H1 (cell line): ENCODE data around the gene RXFP4. TPM values are rescaled to one million over a fixed set of nuclear protein-coding genes. Genes with fewer than 3 reads are reported as not detected.

ENCODE experiments used
- CTCF ChIA-PET: fragments of 300-600 bp; sonication (Branson Sonifier 250); formaldehyde crosslinking; loops from one replicate; lab custom pipeline; 2021; ENCODE audit not compliant: partially characterized antibody; lab: Charles Lee
- POLR2A ChIA-PET: fragments of 300-600 bp; sonication (Branson Sonifier 250); formaldehyde crosslinking; loops from one replicate; lab custom pipeline; 2021; ENCODE audit warnings: inconsistent platforms; ENCODE audit not compliant: partially characterized antibody; lab: Charles Lee
- DNase-seq, 2 experiments: peaks; one replicate each; pipeline versions ENCODE4 v3.0.0 to v3.0.0-alpha.2; 2010 to 2022; ENCODE audit warnings: low spot score in 2 of 2, low read depth in 1 of 2, mixed read lengths in 1 of 2
- FAIRE-seq: peaks from 2 replicates; lab custom pipeline; 2011; peaks lifted over from hg19 to GRCh38; lab: Jason Lieb, UNC
- H2AFZ ChIP-seq: 2 replicates; pipeline ENCODE4 v1.8.1; 2012; ENCODE audit warnings: low read length, inconsistent platforms
- H2AK5ac ChIP-seq: 2 replicates; pipeline ENCODE4 v1.6.1; 2013; ENCODE audit warnings: low read depth, low read length
- H2BK120ac ChIP-seq: replicated peaks from 2 replicates; pipeline ENCODE3; 2013; ENCODE audit warnings: low read depth, low read length, inconsistent platforms
- H2BK12ac ChIP-seq: 2 replicates; pipeline ENCODE4 v1.6.1; 2013; ENCODE audit warnings: low read depth, low read length
- H2BK15ac ChIP-seq: 2 replicates; pipeline ENCODE4 v1.6.1; 2013; ENCODE audit warnings: low read length
- H2BK20ac ChIP-seq: 2 replicates; pipeline ENCODE4 v1.6.1; 2013; ENCODE audit warnings: low read length
- H2BK5ac ChIP-seq: 2 replicates; pipeline ENCODE4 v1.6.1; 2013; ENCODE audit warnings: low read depth, low read length
- H3K14ac ChIP-seq: 2 replicates; pipeline ENCODE4 v1.6.1; 2013; ENCODE audit warnings: inconsistent platforms; ENCODE audit not compliant: insufficient read length
- H3K18ac ChIP-seq: 2 replicates; pipeline ENCODE4 v1.6.1; 2013; ENCODE audit warnings: low read length; ENCODE audit errors: extremely low read depth
- H3K23ac ChIP-seq: 2 replicates; pipeline ENCODE4 v1.6.1; 2013; ENCODE audit warnings: inconsistent platforms; ENCODE audit not compliant: insufficient read length
- H3K23me2 ChIP-seq: 2 replicates; pipeline ENCODE4 v1.6.1; 2013; ENCODE audit warnings: low read depth, low read length
- H3K27ac ChIP-seq: 2 replicates; pipeline ENCODE4 v1.6.1; 2011; ENCODE audit warnings: low read depth, low read length, inconsistent platforms
- H3K27me3 ChIP-seq, 4 experiments: replicated peaks in 1 of 4; 1 replicate in 1 of 4; 2 replicates in 3 of 4; pipeline versions ENCODE4 v1.6.1 to v1.8.1; 2011 to 2013; ENCODE audit warnings: low read length in 3 of 4, mild to moderate bottlenecking in 3 of 4, inconsistent platforms in 2 of 4, mixed read lengths in 2 of 4, moderate library complexity in 1 of 4; ENCODE audit not compliant: control insufficient read depth in 3 of 4, insufficient read depth in 3 of 4; ENCODE audit errors: extremely low read depth in 1 of 4
- H3K36me3 ChIP-seq, 4 experiments: 2 replicates each; pipeline versions ENCODE4 v1.6.1 to v1.8.1; 2011 to 2013; ENCODE audit warnings: mild to moderate bottlenecking in 4 of 4, low read length in 3 of 4, moderate library complexity in 2 of 4, control low read depth in 1 of 4, inconsistent platforms in 1 of 4; ENCODE audit not compliant: insufficient read depth in 4 of 4, control insufficient read depth in 2 of 4
- H3K4ac ChIP-seq: replicated peaks from 2 replicates; pipeline ENCODE3; 2013; ENCODE audit warnings: low read length, low read depth, mixed read lengths, inconsistent platforms; ENCODE audit not compliant: insufficient read length
- H3K4me1 ChIP-seq, 4 experiments: replicated peaks in 1 of 4; 1 replicate in 1 of 4; 2 replicates in 3 of 4; pipeline versions ENCODE4 v1.6.1 to v1.8.1; 2011 to 2013; ENCODE audit warnings: low read length in 3 of 4, inconsistent platforms in 2 of 4, mixed read lengths in 1 of 4; ENCODE audit not compliant: insufficient read depth in 4 of 4, control insufficient read depth in 3 of 4
- H3K4me2 ChIP-seq, 2 experiments: 2 replicates each; pipeline versions ENCODE4 v1.6.1 to v1.8.1; 2011 to 2013; ENCODE audit warnings: low read depth in 2 of 2, low read length in 2 of 2, control low read depth in 1 of 2, inconsistent platforms in 1 of 2, mild to moderate bottlenecking in 1 of 2; ENCODE audit not compliant: insufficient read depth in 1 of 2
- H3K4me3 ChIP-seq, 4 experiments: fragments of 200-600, 300-600 bp in 1 of 4; sonication (generic), shearing (Covaris generic), sonication (Bioruptor Twin) in 1 of 4; 2 replicates each; pipeline versions ENCODE4 v1.5.1 to v1.8.1; 2011 to 2016; ENCODE audit warnings: low read length in 4 of 4, low read depth in 3 of 4, control low read depth in 2 of 4, inconsistent platforms in 2 of 4, mild to moderate bottlenecking in 2 of 4, mixed read lengths in 1 of 4, moderate library complexity in 1 of 4; ENCODE audit not compliant: insufficient read depth in 2 of 4; ENCODE audit errors: extremely low read depth in 1 of 4
- H3K56ac ChIP-seq: replicated peaks from 2 replicates; pipeline ENCODE3; 2013; ENCODE audit warnings: low read depth, mild to moderate bottlenecking, mixed read lengths, low read length, inconsistent platforms; ENCODE audit not compliant: insufficient read length
- H3K79me1 ChIP-seq: 2 replicates; pipeline ENCODE4 v1.6.1; 2013; ENCODE audit warnings: low read depth, low read length, control low read depth
- H3K79me2 ChIP-seq, 2 experiments: 2 replicates each; pipeline versions ENCODE4 v1.6.1 to v1.8.1; 2012 to 2013; ENCODE audit warnings: low read length in 2 of 2, mild to moderate bottlenecking in 2 of 2, inconsistent platforms in 1 of 2; ENCODE audit not compliant: insufficient read depth in 2 of 2, control insufficient read depth in 1 of 2
- H3K9ac ChIP-seq, 4 experiments: replicated peaks in 1 of 4; 1 replicate in 1 of 4; 2 replicates in 3 of 4; pipeline versions ENCODE4 v1.6.1 to v1.8.1; 2011 to 2013; ENCODE audit warnings: low read depth in 3 of 4, low read length in 3 of 4, control low read depth in 2 of 4, mild to moderate bottlenecking in 2 of 4, moderate library complexity in 2 of 4, inconsistent platforms in 1 of 4; ENCODE audit errors: extremely low read depth in 1 of 4
- H3K9me3 ChIP-seq, 2 experiments: 2 replicates each; pipeline versions ENCODE4 v1.6.1 to v1.8.1; 2012 to 2013; ENCODE audit warnings: mild to moderate bottlenecking in 2 of 2, moderate library complexity in 2 of 2, control low read depth in 1 of 2, inconsistent platforms in 1 of 2, low read depth in 1 of 2, low read length in 1 of 2, mixed read lengths in 1 of 2; ENCODE audit not compliant: insufficient read depth in 2 of 2
- H4K20me1 ChIP-seq, 2 experiments: replicated peaks in 1 of 2; 2 replicates each; pipeline versions ENCODE3 to v1.8.1; 2011 to 2013; ENCODE audit warnings: inconsistent platforms in 2 of 2, low read length in 2 of 2, mild to moderate bottlenecking in 1 of 2; ENCODE audit not compliant: insufficient read depth in 2 of 2, control insufficient read depth in 1 of 2
- H4K5ac ChIP-seq: 2 replicates; pipeline ENCODE4 v1.6.1; 2013; ENCODE audit warnings: low read length, low read depth, mixed read lengths, inconsistent platforms; ENCODE audit not compliant: insufficient read length
- H4K8ac ChIP-seq: 2 replicates; pipeline ENCODE4 v1.8.0; 2013; ENCODE audit warnings: mild to moderate bottlenecking, moderate library complexity, low read length, inconsistent platforms; ENCODE audit not compliant: insufficient read depth; ENCODE audit errors: extremely low read depth
- H4K91ac ChIP-seq: replicated peaks from 2 replicates; pipeline ENCODE3; 2013; ENCODE audit warnings: low read length, mixed read lengths, inconsistent platforms; ENCODE audit not compliant: insufficient read length
- BCL11A ChIP-seq, 2 experiments: IDR thresholded peaks; one replicate each; pipeline ENCODE4 v1.6.1; 2011; ENCODE audit warnings: low read depth in 2 of 2, low read length in 2 of 2, mild to moderate bottlenecking in 2 of 2
- EP300 ChIP-seq, 2 experiments: IDR thresholded peaks; 1 replicate in 1 of 2; 2 replicates in 1 of 2; pipeline ENCODE4 v1.6.1; 2011 to 2012; ENCODE audit warnings: low read depth in 2 of 2, low read length in 2 of 2, mild to moderate bottlenecking in 2 of 2, borderline replicate concordance in 1 of 2, inconsistent platforms in 1 of 2, moderate library complexity in 1 of 2
- EZH2 ChIP-seq: fragments of 200-600 bp; sonication (generic); IDR thresholded peaks from 2 replicates; pipeline ENCODE4 v1.7.1; 2012; ENCODE audit warnings: low read depth, mild to moderate bottlenecking, moderate library complexity, low read length, inconsistent platforms; ENCODE audit not compliant: severe bottlenecking
- KDM5A ChIP-seq: fragments of 200-600 bp; IDR thresholded peaks from 2 replicates; pipeline ENCODE4 v1.7.1; 2012; ENCODE audit warnings: mild to moderate bottlenecking, low read length, inconsistent platforms, mixed read lengths
- MAFK ChIP-seq: IDR thresholded peaks from 2 replicates; pipeline ENCODE4 v1.6.1; 2012; ENCODE audit warnings: low read depth, mild to moderate bottlenecking, improper control_type of control experiment, low read length
- NANOG ChIP-seq: IDR thresholded peaks from 2 replicates; pipeline ENCODE4 v1.6.1; 2011; ENCODE audit warnings: low read length, low read depth, mild to moderate bottlenecking, inconsistent platforms; ENCODE audit not compliant: insufficient read depth, poor library complexity, severe bottlenecking
- RAD21 ChIP-seq, 2 experiments: IDR thresholded peaks in 1 of 2; conservative IDR thresholded peaks in 1 of 2; 2 replicates each; pipeline ENCODE4 v1.6.1; 2011; ENCODE audit warnings: low read depth in 2 of 2, low read length in 2 of 2, improper control_type of control experiment in 1 of 2, inconsistent platforms in 1 of 2, mild to moderate bottlenecking in 1 of 2, moderate library complexity in 1 of 2
- SP4 ChIP-seq: IDR thresholded peaks from 2 replicates; pipeline ENCODE4 v1.6.1; 2012; ENCODE audit warnings: low read length, inconsistent platforms
- SRF ChIP-seq: IDR thresholded peaks from 2 replicates; pipeline ENCODE4 v1.6.1; 2011; ENCODE audit warnings: mild to moderate bottlenecking, low read depth, low read length, moderate library complexity
- TAF7 ChIP-seq: optimal IDR thresholded peaks from 2 replicates; pipeline ENCODE3; 2011; ENCODE audit warnings: low read depth, mild to moderate bottlenecking, inconsistent platforms, low read length, moderate library complexity, borderline replicate concordance
- WGBS, 2 experiments: shearing (Covaris generic) in 1 of 2; methylation state at CpG; one replicate each; pipeline versions ENCODE4 v1.1.6 to v1.1.7; 2013 to 2015; ENCODE audit warnings: low lambda C conversion rate in 2 of 2, mixed read lengths in 2 of 2, inconsistent platforms in 1 of 2, low coverage in 1 of 2, missing lambda C conversion rate in 1 of 2; ENCODE audit not compliant: insufficient replicate concordance in 2 of 2, insufficient coverage in 1 of 2, insufficient read length in 1 of 2; ENCODE audit errors: extremely low coverage in 1 of 2, missing lambda C conversion rate in 1 of 2; 5-methylcytosine and 5-hydroxymethylcytosine counted together
- polyA plus RNA-seq, 7 experiments: library from polyadenylated mRNA; depleted of rRNA in 3 of 7; stranded (reverse) in 5 of 7; unstranded in 2 of 7; fragments of >200 nt in 5 of 7; fragments of 200-250 nt in 2 of 7; gene quantifications; 1 replicate in 5 of 7; 2 replicates in 1 of 7; 4 replicates in 1 of 7; pipeline versions ENCODE4 v1.2.1 to v1.2.3, GENCODE V29; 2011 to 2013; ENCODE audit warnings: missing spikeins in 2 of 7, mixed read lengths in 2 of 7
- total RNA-seq: library from RNA; stranded (reverse); fragmentation: NEBNext Ultra II Directional; extraction: Animal tissue kit (Norgen Biotek cat#: 25700); gene quantifications from 2 replicates; pipeline ENCODE4 v1.2.1, GENCODE V29; 2021

The RXFP4 gene
- total and polyA plus RNA-seq, 2 of the 8 experiments (the other 6 are each of a cell fraction or from before 2014, with no cell fraction given) = not detected

- Histone ChIP-seq H3K23ac (no peak within 1 kb of the TSS), H2BK5ac (peak within 1 kb of the TSS; percentile 97), H3K27ac (peak within 1 kb of the TSS; percentile 88), H4K91ac (peak within 1 kb of the TSS; percentile 79), H4K8ac (peak within 1 kb of the TSS; percentile 93; the same call in 1 of the 2 replicates), H3K4me1 (peaks cover 31 to 49% (median 33%) of the 10 kb centered on the region in 4 experiments), H2AFZ (no peak within 1 kb of the TSS), H3K9me3 (no peaks in the 10 kb centered on the region), H2BK15ac (peak within 1 kb of the TSS; percentile 40; the same call in 1 of the 2 replicates), H3K4ac (peak within 1 kb of the TSS; percentile 91), H3K36me3 (peaks cover 0 to 3% (median 0%) of the 10 kb centered on the region in 4 experiments; a peak in 1 of 8 replicates), H3K18ac (peak within 1 kb of the TSS; percentile 95), H3K56ac (peak within 1 kb of the TSS; percentile 55), H3K4me3 (peak within 1 kb of the TSS; percentile 77 to 97 (median 90)), H2BK120ac (peak within 1 kb of the TSS; percentile 67), H4K20me1 (peaks cover 13 to 21% of the 10 kb centered on the region in 2 experiments), H3K14ac (no peak within 1 kb of the TSS), H2BK20ac (0 out of 2 replicates have a peak within 1 kb of the TSS, but pooled peaks have one; percentile 48), H2AK5ac (peak within 1 kb of the TSS; percentile 29), H4K5ac (peak within 1 kb of the TSS; percentile 90), H3K9ac (peak within 1 kb of the TSS; percentile 85 to 92 (median 87)), H3K27me3 (no peaks in the 10 kb centered on the region), H2BK12ac (peak within 1 kb of the TSS; percentile 77; the same call in 1 of the 2 replicates), H3K4me2 (peak within 1 kb of the TSS; percentile 93 to 99), H3K23me2 (peaks cover 25% of the 10 kb centered on the region), H3K79me2 (peaks cover 32 to 44% of the 10 kb centered on the region in 2 experiments), H3K79me1 (peaks cover 16% of the 10 kb centered on the region)
- FAIRE-seq = no peak
- ChIA-PET POLR2A (interaction anchor here (0.6 to 19.2 kb wide), 27 partner anchors 6 to 303 kb away, joined by 3 to 282 read pairs (median 4); partner anchors contain the start of genes ARHGEF2, KHDC4, LAMTOR2 and MEX3A), CTCF (interaction anchor here (0.7 to 9.6 kb wide), 21 partner anchors 7 to 116 kb away, joined by 3 to 126 read pairs (median 5); partner anchors contain the start of genes KHDC4 and SSR2)
- DNase-seq = peak; percentile 78 to 90
- WGBS, 2 experiments = 0% methylated on average over 23 of the region's 52 CpGs; no CpG with 5 or more reads in 1 of the 2 experiments
- no peak for TF ChIP-seq MAFK
- peak; percentile 38 to 56 for TF ChIP-seq RAD21 (IDR thresholded peaks at IDR 0.05 in 1 of 2, conservative IDR thresholded peaks at IDR 0.05 in 1 of 2; ENCODE audit: low read depth in 2 of 2, low read length in 2 of 2)
- TF ChIP-seq TAF7 = no peak
- TF ChIP-seq NANOG = no peak
- peak; percentile 56; the same call in 1 of the 2 replicates for TF ChIP-seq SP4
- no peak; a peak in 1 of 3 replicates for TF ChIP-seq EP300 (IDR thresholded peaks at IDR 0.05; ENCODE audit: borderline replicate concordance in 1 of 2, low read depth in 2 of 2, low read length in 2 of 2)
- no peak for TF ChIP-seq EZH2
- TF ChIP-seq KDM5A = no peak
- no peak for TF ChIP-seq BCL11A (IDR thresholded peaks at IDR 0.05; ENCODE audit: low read depth in 2 of 2, low read length in 2 of 2)
- no peak for TF ChIP-seq SRF
Observed at GRCh38 chr1:155978325-155978972, 37.0 kb downstream of the RXFP4 start, which contains the start of gene ARHGEF2. Gene ARHGEF2, minus strand, starts transcription at chr1:155978547. Its CDS starts 120 bp downstream, at chr1:155978427.
